Muscle layer of colon (tissue), 2 donors: ENCODE data around the gene FBXW12.

Source experiments
- H3K27ac ChIP-seq: one replicate; pipeline ENCODE4 v1.7.0; 2013; ENCODE audit warnings: low read depth, mild to moderate bottlenecking, low read length, moderate library complexity
- H3K27me3 ChIP-seq, 2 donors: one replicate each; pipeline ENCODE4 v1.7.0; 2013; ENCODE audit warnings: low read length in 2 of 2, mild to moderate bottlenecking in 2 of 2; ENCODE audit not compliant: insufficient read depth in 2 of 2, control insufficient read depth in 1 of 2
- H3K36me3 ChIP-seq: one replicate; pipeline ENCODE4 v1.7.0; 2013; ENCODE audit warnings: mild to moderate bottlenecking, low read length; ENCODE audit not compliant: insufficient read depth
- H3K4me1 ChIP-seq: one replicate; pipeline ENCODE4 v1.7.0; 2013; ENCODE audit warnings: mild to moderate bottlenecking, low read length; ENCODE audit not compliant: insufficient read depth
- H3K4me3 ChIP-seq, 2 donors: one replicate each; pipeline ENCODE4 v1.7.0; 2013; ENCODE audit warnings: low read length in 2 of 2, low read depth in 1 of 2, mild to moderate bottlenecking in 1 of 2, moderate library complexity in 1 of 2
- H3K9ac ChIP-seq: one replicate; pipeline ENCODE4 v1.7.0; 2013; ENCODE audit warnings: low read length
- H3K9me3 ChIP-seq: one replicate; pipeline ENCODE4 v1.7.0; 2013; ENCODE audit warnings: mild to moderate bottlenecking, low read length
- donor health status: abdominal sarcoma.
- donor health status: Adenocarcinoma of cecum.

FBXW12 gene

DNA sequence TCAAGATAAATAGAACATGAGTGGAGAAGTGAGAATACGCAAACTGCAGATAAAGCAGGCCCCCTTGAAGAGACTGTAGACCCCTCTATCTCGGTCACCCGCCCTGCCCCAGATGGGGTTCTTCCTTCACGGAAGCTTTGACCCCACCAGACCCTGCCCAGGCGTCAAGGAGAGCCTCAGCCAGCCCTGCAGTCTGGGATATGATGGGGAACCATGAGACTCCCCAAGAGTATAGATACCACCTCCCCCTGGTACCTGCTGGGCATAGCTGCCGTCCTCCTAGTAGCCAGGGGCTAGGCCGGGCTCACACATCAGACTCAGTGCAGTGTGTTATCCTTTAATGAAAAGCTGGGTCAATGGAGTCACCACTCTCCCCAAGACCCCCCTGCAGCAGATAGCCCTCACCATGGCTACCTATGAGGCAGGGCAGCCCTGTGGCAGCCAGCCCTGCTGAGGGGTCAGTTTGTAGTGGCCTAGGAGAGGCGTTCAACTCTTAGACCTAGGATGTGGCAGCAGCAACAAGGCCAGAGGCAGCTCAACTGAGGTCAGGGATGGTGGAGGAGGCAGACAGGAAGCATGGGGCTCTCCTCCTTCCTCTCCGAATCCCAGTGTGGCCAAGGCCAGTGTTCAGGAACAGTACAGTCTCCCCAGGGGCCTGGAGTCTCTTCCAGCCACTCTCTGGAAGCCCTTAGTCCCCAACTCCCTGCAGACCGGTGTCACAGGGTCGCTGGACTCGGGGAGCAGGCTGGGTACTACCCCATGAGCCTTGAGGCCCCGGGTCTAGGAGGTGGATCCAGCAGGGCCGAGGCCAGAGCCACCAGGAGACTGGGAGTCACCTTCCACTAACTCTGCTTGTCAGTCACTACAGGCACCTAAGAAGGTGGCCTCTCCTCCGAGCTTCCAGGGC lies 31.8 kb downstream of the FBXW12 start:
- Histone ChIP-seq H3K27me3 (no peaks in the 10 kb centered on the region), H3K27ac (peak overlapping the region; percentile 46), H3K9me3 (no peaks in the 10 kb centered on the region), H3K4me3 (no peak overlapping the region), H3K36me3 (peaks cover 53% of the 10 kb centered on the region), H3K9ac (no peak overlapping the region), H3K4me1 (peaks cover 17% of the 10 kb centered on the region)

- H3K36me3 ChIP-seq: peaks cover 62% of the 10 kb centered on the region
Measured at GRCh38 chr3:48404440-48405342, 32.7 kb downstream of the FBXW12 start.

DNA sequence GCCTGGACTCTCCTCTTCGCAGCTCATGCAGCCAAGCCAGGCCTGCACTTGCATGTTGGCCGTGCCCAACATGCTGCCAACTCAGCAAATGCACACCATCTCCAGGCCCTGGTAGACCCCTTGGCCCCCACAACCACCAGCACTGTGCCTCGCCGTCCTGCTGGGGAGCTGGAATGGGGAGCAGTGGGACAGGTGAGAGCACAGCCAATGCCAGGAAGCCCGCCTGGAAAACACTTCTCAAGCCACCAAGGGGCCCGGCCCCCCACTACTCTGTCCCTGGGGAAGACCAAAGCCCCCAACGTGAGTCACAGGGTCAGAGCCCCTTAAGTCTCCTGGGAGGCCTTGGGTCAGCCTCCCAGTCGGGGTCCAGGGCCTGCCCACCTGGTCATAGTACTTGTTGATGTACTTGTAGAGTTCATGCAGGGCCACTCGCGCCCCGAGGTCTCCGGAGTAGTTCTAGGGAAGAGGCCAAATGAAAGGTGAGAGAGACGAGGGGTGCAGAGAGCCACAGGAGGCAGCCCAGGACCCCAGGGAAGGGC lies 33.4 kb downstream of the FBXW12 start:
- Histone ChIP-seq H3K27ac (no peak overlapping the region), H3K9me3 (no peaks in the 10 kb centered on the region), H3K9ac (no peak overlapping the region), H3K4me1 (peaks cover 17% of the 10 kb centered on the region), H3K27me3 (no peaks in the 10 kb centered on the region), H3K36me3 (peaks cover 67% of the 10 kb centered on the region), H3K4me3 (no peak overlapping the region)

More at GRCh38 chr3:48404440-48405342, 32.7 kb downstream of the FBXW12 start:
- Histone ChIP-seq H3K27me3 (no peaks in the 10 kb centered on the region), H3K27ac (peak overlapping the region; percentile 46), H3K9ac (no peak overlapping the region), H3K9me3 (no peaks in the 10 kb centered on the region), H3K4me3 (no peak overlapping the region), H3K4me1 (peaks cover 17% of the 10 kb centered on the region)

DNA sequence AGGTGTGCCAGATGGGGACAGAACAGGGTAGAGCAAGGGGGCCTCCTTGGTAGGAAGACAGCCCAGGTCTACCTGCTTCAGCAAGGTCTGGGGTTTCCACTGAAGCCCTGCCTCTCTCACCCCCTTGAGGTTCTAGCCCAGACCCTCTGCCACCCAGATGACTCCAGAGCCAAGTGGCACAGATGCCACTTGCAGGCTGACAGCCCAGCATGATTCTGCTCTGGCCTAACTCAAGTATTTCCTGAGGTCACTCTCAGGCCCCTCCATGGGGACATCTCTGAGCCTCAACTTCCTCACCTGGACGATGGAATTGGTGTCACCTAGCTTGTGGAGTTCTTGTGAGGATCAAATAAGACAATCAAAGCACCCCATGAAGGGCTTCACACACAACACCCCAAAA lies 34.0 kb downstream of the FBXW12 start:
- H3K4me3 ChIP-seq: no peak overlapping the region
- peaks cover 73% of the 10 kb centered on the region for H3K36me3 ChIP-seq
- peaks cover 17% of the 10 kb centered on the region for H3K4me1 ChIP-seq
- no peaks in the 10 kb centered on the region for H3K9me3 ChIP-seq
- no peak overlapping the region for H3K27ac ChIP-seq
- H3K9ac ChIP-seq: no peak overlapping the region
- no peaks in the 10 kb centered on the region for H3K27me3 ChIP-seq

GRCh38 chr3:48406443-48407431 lies 34.7 kb downstream of the FBXW12 start:
- H3K36me3 ChIP-seq: peaks cover 81% of the 10 kb centered on the region
- no peak overlapping the region for H3K27ac ChIP-seq
- H3K9ac ChIP-seq: no peak overlapping the region

GRCh38 chr3:48407542-48408099 lies 35.6 kb downstream of the FBXW12 start:
- peaks cover 5% of the 10 kb centered on the region for H3K4me1 ChIP-seq
- H3K27ac ChIP-seq: no peak overlapping the region
- peaks cover 89% of the 10 kb centered on the region for H3K36me3 ChIP-seq
- no peak overlapping the region for H3K9ac ChIP-seq
- no peak overlapping the region for H3K4me3 ChIP-seq
- H3K9me3 ChIP-seq: no peaks in the 10 kb centered on the region
- H3K27me3 ChIP-seq: no peaks in the 10 kb centered on the region

More at GRCh38 chr3:48406443-48407431, 34.7 kb downstream of the FBXW12 start:
- Histone ChIP-seq H3K4me3 (no peak overlapping the region), H3K27me3 (no peaks in the 10 kb centered on the region), H3K4me1 (peaks cover 14% of the 10 kb centered on the region), H3K9me3 (no peaks in the 10 kb centered on the region)

DNA sequence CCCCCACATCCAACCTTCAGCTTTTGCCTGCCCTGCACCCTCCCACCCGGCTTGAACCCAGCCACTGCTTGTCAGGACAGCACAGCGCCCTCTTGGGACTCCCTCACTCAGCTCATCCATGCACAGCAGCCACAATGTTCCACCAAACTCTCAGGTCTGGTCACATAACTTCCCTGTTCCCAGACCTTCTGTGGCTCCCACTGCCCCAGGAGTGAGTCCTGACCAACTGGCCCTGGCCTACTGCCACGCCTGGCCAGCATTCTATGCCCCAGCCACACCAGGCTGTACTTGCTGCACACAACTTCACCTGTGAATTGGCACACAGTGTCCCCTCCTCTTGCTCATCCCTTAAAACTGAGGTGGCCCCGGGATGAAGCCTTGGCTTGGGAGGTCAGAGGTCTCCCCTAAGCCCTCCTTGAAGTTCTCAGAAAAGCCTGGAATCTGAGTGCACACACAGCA lies 36.8 kb downstream of the FBXW12 start:
- H3K36me3 ChIP-seq: peaks cover 96% of the 10 kb centered on the region
- no peak overlapping the region for H3K4me3 ChIP-seq
- no peaks in the 10 kb centered on the region for H3K27me3 ChIP-seq
- H3K9me3 ChIP-seq: no peaks in the 10 kb centered on the region
- peaks cover 1% of the 10 kb centered on the region for H3K4me1 ChIP-seq
- no peak overlapping the region for H3K27ac ChIP-seq
- no peak overlapping the region for H3K9ac ChIP-seq

- H3K36me3 ChIP-seq: peaks cover 96% of the 10 kb centered on the region
- H3K27me3 ChIP-seq: no peaks in the 10 kb centered on the region
- peaks cover 8% of the 10 kb centered on the region for H3K4me1 ChIP-seq
- H3K9ac ChIP-seq: no peak overlapping the region
- no peaks in the 10 kb centered on the region for H3K9me3 ChIP-seq
- no peak overlapping the region for H3K27ac ChIP-seq
- no peak overlapping the region for H3K4me3 ChIP-seq
Measured at GRCh38 chr3:48409291-48410201, 37.5 kb downstream of the FBXW12 start.

GRCh38 chr3:48410205-48411040 lies 38.4 kb downstream of the FBXW12 start:
- H3K27ac ChIP-seq: no peak overlapping the region
- H3K27me3 ChIP-seq: no peaks in the 10 kb centered on the region
- H3K9ac ChIP-seq: no peak overlapping the region
- peaks cover 96% of the 10 kb centered on the region for H3K36me3 ChIP-seq
- H3K4me1 ChIP-seq: peaks cover 11% of the 10 kb centered on the region
- H3K9me3 ChIP-seq: no peaks in the 10 kb centered on the region
- H3K4me3 ChIP-seq: no peak overlapping the region
